RWPE2 (cell line): Measurements from ENCODE around the gene ZMYND15.
"Not testable (repeated sequence)": the region's sequence is repeated elsewhere in the genome, so short reads cannot be mapped to it uniquely, and the experiment has no call there.

Experiments used
- ATAC-seq: fragments of 200-7000 bp; cut with Tn5 transposase; 3 replicates; pipeline ENCODE4 v1.9.1; 2021; ENCODE audit warnings: low read depth
- DNase-seq: peaks from one replicate; pipeline ENCODE4 v3.0.0-alpha.2; 2020; ENCODE audit warnings: low spot score
- H3K27ac ChIP-seq: fragments of 450-650 bp; 2 replicates; pipeline ENCODE4 v1.5.1; 2017; ENCODE audit warnings: mild to moderate bottlenecking; ENCODE audit not compliant: poor library complexity, severe bottlenecking
- H3K27me3 ChIP-seq: fragments of 250-450 bp; sonication (Bioruptor Pico); 2 replicates; pipeline ENCODE4 v1.5.1; 2021; ENCODE audit warnings: mild to moderate bottlenecking, moderate library complexity; ENCODE audit not compliant: insufficient read depth, poor library complexity, severe bottlenecking
- H3K36me3 ChIP-seq: fragments of 250-450 bp; sonication (Bioruptor Pico); 2 replicates; pipeline ENCODE4 v1.5.1; 2020; ENCODE audit warnings: low read depth, mild to moderate bottlenecking, moderate library complexity
- H3K4me1 ChIP-seq: fragments of 250-450 bp; sonication (Bioruptor Pico); 2 replicates; pipeline ENCODE4 v1.5.1; 2021; ENCODE audit warnings: mild to moderate bottlenecking, moderate library complexity; ENCODE audit not compliant: insufficient read depth, poor library complexity, severe bottlenecking
- H3K4me3 ChIP-seq: fragments of 250-450 bp; sonication (Bioruptor Pico); 2 replicates; pipeline ENCODE4 v1.5.1; 2021; ENCODE audit warnings: mild to moderate bottlenecking, moderate library complexity; ENCODE audit not compliant: severe bottlenecking
- H3K9me3 ChIP-seq: fragments of 250-450 bp; sonication (Bioruptor Pico); 2 replicates; pipeline ENCODE4 v1.5.1; 2021; ENCODE audit warnings: mild to moderate bottlenecking, moderate library complexity; ENCODE audit not compliant: severe bottlenecking
- CTCF ChIP-seq: fragments of 450-650 bp; IDR thresholded peaks from one replicate; pipeline ENCODE4 v1.5.1; 2017; ENCODE audit warnings: mild to moderate bottlenecking, moderate library complexity; ENCODE audit not compliant: poor library complexity, severe bottlenecking

Gene ZMYND15

GRCh38 chr17:4696437-4696805 lies 43.2 kb upstream of the ZMYND15 start:
- no peak for TF ChIP-seq CTCF
- Histone ChIP-seq H3K27me3 (no peaks in the 10 kb centered on the region), H3K36me3 (peaks cover 53% of the 10 kb centered on the region), H3K9me3 (no peaks in the 10 kb centered on the region), H3K4me1 (no peaks in the 10 kb centered on the region), H3K27ac (no peak overlapping the region), H3K4me3 (no peak overlapping the region)
- no peak for ATAC-seq
- no peak for DNase-seq

- H3K27ac ChIP-seq, H3K4me1 ChIP-seq, H3K9me3 ChIP-seq, DNase-seq, ATAC-seq, H3K4me3 ChIP-seq, H3K27me3 ChIP-seq: not testable (repeated sequence)
- peaks cover 36% of the 10 kb centered on the region for H3K36me3 ChIP-seq
Observed at GRCh38 chr17:4699401-4700056, 40.1 kb upstream of the ZMYND15 start.

- Histone ChIP-seq H3K27ac (no peak overlapping the region), H3K9me3 (no peaks in the 10 kb centered on the region), H3K4me3 (no peak overlapping the region), H3K36me3 (peaks cover 29% of the 10 kb centered on the region), H3K27me3 (no peaks in the 10 kb centered on the region), H3K4me1 (peaks cover 6% of the 10 kb centered on the region)
- no peak for DNase-seq
- ATAC-seq = no peak
- no peak for TF ChIP-seq CTCF
Observed at GRCh38 chr17:4701116-4701515, 38.5 kb upstream of the ZMYND15 start.

- TF ChIP-seq CTCF = no peak
- no peaks in the 10 kb centered on the region for H3K9me3 ChIP-seq
- H3K27me3 ChIP-seq = no peaks in the 10 kb centered on the region
- DNase-seq (no peak), ATAC-seq (no peak)
- peak overlapping the region; percentile 25 for H3K27ac ChIP-seq
- peaks cover 18% of the 10 kb centered on the region for H3K36me3 ChIP-seq
- peak overlapping the region; percentile 96 for H3K4me3 ChIP-seq
- peaks cover 6% of the 10 kb centered on the region for H3K4me1 ChIP-seq
Observed at GRCh38 chr17:4703330-4703691, 36.3 kb upstream of the ZMYND15 start.

- Histone ChIP-seq H3K27ac (peak overlapping the region; percentile 25), H3K4me3 (peak overlapping the region; percentile 96), H3K36me3 (peaks cover 13% of the 10 kb centered on the region)
- H3K9me3 ChIP-seq, H3K27me3 ChIP-seq, DNase-seq, ATAC-seq, H3K4me1 ChIP-seq: not testable (repeated sequence)
Observed at GRCh38 chr17:4704574-4704907, 35.1 kb upstream of the ZMYND15 start.

- TF ChIP-seq CTCF = no peak
- peaks cover 6% of the 10 kb centered on the region for H3K4me1 ChIP-seq
- no peak for DNase-seq
- H3K36me3 ChIP-seq = peaks cover 12% of the 10 kb centered on the region
- no peaks in the 10 kb centered on the region for H3K27me3 ChIP-seq
- ATAC-seq = no peak
- H3K9me3 ChIP-seq = no peaks in the 10 kb centered on the region
- H3K4me3 ChIP-seq = no peak overlapping the region
- no peak overlapping the region for H3K27ac ChIP-seq
Observed at GRCh38 chr17:4704991-4705390, 34.6 kb upstream of the ZMYND15 start.
